Renal cortex interstitium (tissue), 15 donors: ENCODE results near the gene FAM184A. TPM values are rescaled to one million over a fixed set of nuclear protein-coding genes. Genes with fewer than 3 reads are reported as not detected.
"Not testable (repeated sequence)": the region's sequence is repeated elsewhere in the genome, so short reads cannot be mapped to it uniquely, and the experiment has no call there.

ENCODE experiments used
- DNase-seq, 11 donors: peaks; one replicate each; pipeline ENCODE4 v3.0.0-alpha.2; 2013; ENCODE audit warnings: low read depth in 9 of 11, low spot score in 4 of 11; ENCODE audit errors: extremely low read depth in 1 of 11
- long read RNA-seq, 16 experiments: transcript quantifications; one replicate each; lab custom pipeline, GENCODE V29; 2026
- polyA plus RNA-seq, 3 donors: library from polyadenylated mRNA; unstranded; fragments of 120-200 nt; gene quantifications; one replicate each; pipeline ENCODE4 v1.2.1, GENCODE V29; 2013; ENCODE audit not compliant: insufficient read length in 3 of 3

FAM184A gene
- 10 to 100 TPM in 2 of 3 donors, 1 to 10 TPM in 1; 8.4 to 12.3 (median 11.4) TPM for polyA plus RNA-seq
- long read RNA-seq, donor 1, result 0 reads
- long read RNA-seq, donor 2, partial matches to known transcripts, result 0 of 1 reads
- long read RNA-seq, donor 2, other reads (novel, unspliced or antisense), result 0 of 1 reads
- long read RNA-seq, donor 3, result 0 reads
- long read RNA-seq, donor 4, result 0 reads
- long read RNA-seq, donor 5, result 0 reads
- long read RNA-seq, donor 6, partial matches to known transcripts, result 0 of 2 reads
- long read RNA-seq, donor 6, other reads (novel, unspliced or antisense), result 0 of 2 reads
- long read RNA-seq, donor 7, result 0 reads
- long read RNA-seq, donor 8, result 0 reads
- long read RNA-seq, donor 9, result 0 reads
- long read RNA-seq, donor 10, result 0 reads
- long read RNA-seq, donor 11, result 0 reads
- long read RNA-seq, donor 12, result 0 reads
- long read RNA-seq, donor 13, result 0 reads
- long read RNA-seq, donor 14, full-length matches to known transcripts, result 1 of 1 reads
- long read RNA-seq, donor 14, partial matches to known transcripts, result 0 of 1 reads
- long read RNA-seq, donor 14, other reads (novel, unspliced or antisense), result 0 of 1 reads
- long read RNA-seq, donor 15, result 0 reads
- long read RNA-seq, donor 16, full-length matches to known transcripts, result 1 of 1 reads
- long read RNA-seq, donor 16, partial matches to known transcripts, result 0 of 1 reads
- long read RNA-seq, donor 16, other reads (novel, unspliced or antisense), result 0 of 1 reads

- DNase-seq, result peak in 7 of 11 donors; percentile 40 to 56 (median 51)
Measured at GRCh38 chr6:119078376-119079282, at the start of gene FAM184A. Gene FAM184A, minus strand, starts transcription at chr6:119078664. Its CDS starts 365 bp downstream, at chr6:119078299.

GRCh38 chr6:119127627-119128026 lies 49.2 kb upstream of the FAM184A start:
- DNase-seq, result no peak

DNA sequence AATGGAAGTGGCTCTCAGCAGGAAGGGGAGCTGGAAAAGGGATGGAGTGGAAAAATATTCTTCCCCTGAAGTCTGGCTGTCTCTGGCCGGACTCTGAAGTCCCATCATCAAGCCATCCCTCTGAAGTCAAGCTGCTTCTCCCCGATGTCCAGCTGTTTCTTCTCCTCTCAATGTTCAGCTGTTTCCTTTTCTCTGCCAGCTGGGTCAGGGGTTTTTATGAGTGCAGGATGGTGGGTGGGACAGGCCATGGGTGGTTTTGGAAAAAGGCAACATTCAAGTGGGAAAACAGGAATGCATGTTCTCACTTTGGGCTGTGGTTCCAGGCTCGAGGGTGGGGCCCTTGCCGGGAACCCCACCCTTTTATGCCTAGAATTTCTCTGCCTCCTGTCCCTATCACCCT lies 48.4 kb upstream of the FAM184A start:
- DNase-seq, result no peak

- DNase-seq, result no peak
Measured at GRCh38 chr6:119126140-119126539, 47.7 kb upstream of the FAM184A start.

DNA sequence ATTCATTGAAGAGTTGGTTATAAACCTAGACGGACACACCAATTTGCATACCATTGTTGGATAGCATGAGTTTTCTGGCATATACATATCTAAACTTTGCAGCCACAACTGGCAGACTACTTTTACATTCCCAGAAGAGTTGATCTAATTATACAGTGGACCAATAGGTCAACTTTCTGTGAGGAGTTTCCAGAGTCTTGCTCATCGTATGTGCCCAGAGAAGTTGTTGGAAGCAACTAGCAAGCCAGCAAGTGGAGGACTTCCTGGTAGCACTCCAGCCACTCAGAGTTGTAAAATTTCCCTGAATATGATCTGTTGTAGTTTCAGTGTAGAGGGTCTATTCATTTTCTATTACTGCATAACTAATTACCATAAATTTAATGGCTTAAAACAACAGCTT lies 47.1 kb upstream of the FAM184A start:
- no peak for DNase-seq

- DNase-seq, result no peak
Measured at GRCh38 chr6:119124079-119124824, 45.8 kb upstream of the FAM184A start.

DNA sequence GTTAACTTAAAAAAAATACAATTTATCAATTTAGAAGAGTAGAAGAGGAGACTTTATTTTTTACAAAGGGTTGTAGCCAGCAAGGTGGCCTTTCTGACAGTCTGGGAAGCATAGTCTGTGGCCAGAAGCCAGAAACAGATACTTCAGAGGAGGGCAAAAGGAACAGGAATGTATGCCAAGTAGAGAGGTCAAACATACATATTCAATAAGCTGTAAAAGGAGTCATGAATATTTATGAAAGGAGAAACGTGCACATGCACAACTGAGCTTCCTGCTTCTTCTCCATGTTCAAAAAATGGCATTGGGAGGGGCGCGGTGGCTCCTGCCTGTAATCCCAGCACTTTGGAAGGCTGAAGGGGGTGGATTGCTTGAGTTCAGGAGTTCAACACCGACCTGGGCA lies 43.9 kb upstream of the FAM184A start:
- DNase-seq, result no peak

GRCh38 chr6:119121367-119121766 lies 42.9 kb upstream of the FAM184A start:
- DNase-seq, result no peak

DNA sequence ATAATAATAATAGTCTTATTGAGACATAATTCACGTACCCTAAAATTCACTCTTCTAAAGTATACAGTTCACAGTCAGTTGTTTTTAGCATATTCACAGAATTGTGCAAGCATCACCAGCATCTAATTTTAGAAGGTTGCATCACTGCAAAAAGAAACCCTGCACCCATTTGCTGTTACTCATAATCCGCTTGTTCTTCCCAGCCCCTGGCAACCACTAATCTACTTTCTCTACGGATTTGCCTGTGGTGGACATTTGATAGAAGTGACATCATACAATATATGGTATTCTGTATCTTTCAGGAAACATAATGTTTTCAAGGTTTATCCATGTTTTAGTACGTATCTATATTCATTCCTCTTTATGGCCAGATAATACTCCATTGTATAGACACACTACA lies 41.5 kb upstream of the FAM184A start:
- DNase-seq, result no peak

- DNase-seq, result not testable (repeated sequence)
Measured at GRCh38 chr6:119119062-119119461, 40.6 kb upstream of the FAM184A start.

GRCh38 chr6:119116712-119117281 lies 38.3 kb upstream of the FAM184A start:
- no peak for DNase-seq

GRCh38 chr6:119113961-119114360 lies 35.5 kb upstream of the FAM184A start:
- no peak for DNase-seq

- no peak for DNase-seq
Measured at GRCh38 chr6:119112812-119113530, 34.5 kb upstream of the FAM184A start.

GRCh38 chr6:119110601-119111548 lies 32.4 kb upstream of the FAM184A start:
- peak in 10 of 11 donors; percentile 17 to 57 (median 34) for DNase-seq

GRCh38 chr6:119109654-119110325 lies 31.3 kb upstream of the FAM184A start:
- DNase-seq, result no peak

- DNase-seq, result no peak
Measured at GRCh38 chr6:119108076-119108475, 29.6 kb upstream of the FAM184A start.
